HepG2 (cell line): ENCODE data around the gene PTH. TPM values are rescaled to one million over a fixed set of nuclear protein-coding genes. Genes with fewer than 3 reads are reported as not detected.

Experiments
- ARNT2 ChIP-seq: sonication (generic); formaldehyde crosslinking; IDR thresholded peaks from 2 replicates; pipeline ENCODE4 v1.8.0; 2022; ENCODE audit warnings: mild to moderate bottlenecking, low read depth, missing genetic modification reagents, moderate library complexity
- CHD2 ChIP-seq: IDR thresholded peaks from 2 replicates; pipeline ENCODE4 v1.6.1; 2011; ENCODE audit warnings: low read depth, low read length, improper control_type of control experiment
- HDAC2 ChIP-seq: sonication (generic); formaldehyde crosslinking; IDR thresholded peaks from 2 replicates; pipeline ENCODE4 v1.4.0; 2020; ENCODE audit warnings: missing genetic modification reagents
- HIVEP1 ChIP-seq: sonication (generic); formaldehyde crosslinking; IDR thresholded peaks from 2 replicates; pipeline ENCODE4 v1.4.0; 2020; ENCODE audit warnings: mild to moderate bottlenecking, missing genetic modification reagents
- KMT2A ChIP-seq: sonication (generic); formaldehyde crosslinking; IDR thresholded peaks from 2 replicates; pipeline ENCODE4 v1.4.0; 2020; ENCODE audit warnings: missing genetic modification reagents
- MAFK ChIP-seq, 2 experiments: IDR thresholded peaks in 1 of 2; conservative IDR thresholded peaks in 1 of 2; 2 replicates each; pipeline ENCODE4 v1.6.1; 2011; ENCODE audit warnings: improper control_type of control experiment in 2 of 2, low read length in 2 of 2
- MTF2 ChIP-seq: sonication (generic); formaldehyde crosslinking; IDR thresholded peaks from 2 replicates; pipeline ENCODE4 v1.5.0; 2020; ENCODE audit warnings: missing genetic modification reagents, borderline replicate concordance
- NR2F6 ChIP-seq, 2 experiments: IDR thresholded peaks; 2 replicates each; pipeline ENCODE4 v1.6.1; 2016; ENCODE audit warnings: antibody characterized with exemption in 1 of 2, mild to moderate bottlenecking in 1 of 2
- POLR2AphosphoS2 ChIP-seq: IDR thresholded peaks from 2 replicates; pipeline ENCODE4 v1.6.1; 2011; ENCODE audit warnings: low read depth, low read length, improper control_type of control experiment
- POLR2G ChIP-seq: fragments of 200-400 bp; formaldehyde crosslinking; IDR thresholded peaks from 2 replicates; pipeline ENCODE4 v1.6.1; 2018; ENCODE audit warnings: mild to moderate bottlenecking, low read depth, low read length, moderate library complexity
- RFXANK ChIP-seq: IDR thresholded peaks from 2 replicates; pipeline ENCODE4 v1.6.1; 2016
- RORA ChIP-seq: sonication (generic); formaldehyde crosslinking; IDR thresholded peaks from 2 replicates; pipeline ENCODE4 v1.5.0; 2020; ENCODE audit warnings: mild to moderate bottlenecking, missing genetic modification reagents, moderate library complexity
- SKI ChIP-seq: fragments of 450-650 bp; IDR thresholded peaks from one replicate; pipeline ENCODE4 v1.6.1; 2018; ENCODE audit warnings: mild to moderate bottlenecking; ENCODE audit not compliant: partially characterized antibody
- SRSF9 ChIP-seq: fragments of 200-400 bp; formaldehyde crosslinking; IDR thresholded peaks from 2 replicates; pipeline ENCODE4 v1.6.1; 2018; ENCODE audit warnings: borderline replicate concordance, mild to moderate bottlenecking, low read depth, low read length; ENCODE audit not compliant: insufficient read depth, poor library complexity, severe bottlenecking
- TARDBP ChIP-seq: sonication (generic); formaldehyde crosslinking; IDR thresholded peaks from 2 replicates; pipeline ENCODE4 v1.8.0; 2022; ENCODE audit warnings: mild to moderate bottlenecking, missing genetic modification reagents
- ZBTB3 ChIP-seq: sonication (generic); formaldehyde crosslinking; IDR thresholded peaks from 2 replicates; pipeline ENCODE4 v1.4.0; 2020; ENCODE audit warnings: low read depth, mild to moderate bottlenecking, moderate library complexity, missing genetic modification reagents, borderline replicate concordance
- ZFP37 ChIP-seq: sonication (generic); formaldehyde crosslinking; IDR thresholded peaks from 2 replicates; pipeline ENCODE4 v1.4.0; 2020; ENCODE audit warnings: missing genetic modification reagents, borderline replicate concordance
- ZFX ChIP-seq: sonication (generic); formaldehyde crosslinking; IDR thresholded peaks from 2 replicates; pipeline ENCODE4 v1.4.0; 2020; ENCODE audit warnings: mild to moderate bottlenecking, low read depth, missing genetic modification reagents, moderate library complexity
- ZNF264 ChIP-seq: sonication (generic); formaldehyde crosslinking; IDR thresholded peaks from 2 replicates; pipeline ENCODE4 v1.4.0; 2020; ENCODE audit warnings: missing genetic modification reagents
- ZNF33B ChIP-seq: sonication (generic); formaldehyde crosslinking; IDR thresholded peaks from 2 replicates; pipeline ENCODE4 v1.5.1; 2020; ENCODE audit warnings: mild to moderate bottlenecking, missing genetic modification reagents
- ZNF605 ChIP-seq: sonication (generic); formaldehyde crosslinking; IDR thresholded peaks from 2 replicates; pipeline ENCODE4 v1.8.0; 2022; ENCODE audit warnings: mild to moderate bottlenecking, missing genetic modification reagents
- ZNF614 ChIP-seq: IDR thresholded peaks from 2 replicates; pipeline ENCODE4 v1.6.1; 2018; ENCODE audit warnings: missing biosample characterization, missing genetic modification reagents, inconsistent platforms, borderline replicate concordance
- ZNF724P ChIP-seq: sonication (generic); formaldehyde crosslinking; IDR thresholded peaks from 2 replicates; pipeline ENCODE4 v1.8.0; 2022; ENCODE audit warnings: missing genetic modification reagents, borderline replicate concordance
- polyA plus RNA-seq, 8 experiments: library from polyadenylated mRNA; depleted of rRNA in 3 of 8; stranded (reverse) in 7 of 8; unstranded in 1 of 8; fragments of >200 nt; fragmentation: Illumina TruSeq in 4 of 8; extraction: Trizol in 4 of 8; gene quantifications; 2 replicates each; pipeline versions ENCODE4 v1.2.1 to v1.2.3, GENCODE V29; 2011 to 2016; ENCODE audit warnings: low read depth in 4 of 8, missing spikeins in 1 of 8, mixed read lengths in 1 of 8; ENCODE audit not compliant: insufficient read depth in 1 of 8
- total RNA-seq, 5 experiments: library from RNA; depleted of rRNA; stranded (reverse); fragments of >200 nt; fragmentation: Illumina TruSeq; extraction: Trizol; gene quantifications; 2 replicates each; pipeline ENCODE4 v1.2.3, GENCODE V29; 2016; ENCODE audit warnings: low read depth in 1 of 5
- TF ChIP-seq, protein P1 (sequence below): sonication (generic); formaldehyde crosslinking; IDR thresholded peaks from 2 replicates; pipeline ENCODE4 v1.5.0; 2020; ENCODE audit warnings: missing genetic modification reagents, mild to moderate bottlenecking, borderline replicate concordance
- TF ChIP-seq, protein P2 (sequence below): sonication (generic); formaldehyde crosslinking; IDR thresholded peaks from 2 replicates; pipeline ENCODE4 v1.4.0; 2020; ENCODE audit warnings: mild to moderate bottlenecking, missing genetic modification reagents
- TF ChIP-seq, protein P3 (sequence below): sonication (generic); formaldehyde crosslinking; IDR thresholded peaks from 2 replicates; pipeline ENCODE4 v1.8.1; 2023; ENCODE audit warnings: mild to moderate bottlenecking, missing genetic modification reagents
- TF ChIP-seq, protein P4 (sequence below): sonication (generic); formaldehyde crosslinking; IDR thresholded peaks from 2 replicates; pipeline ENCODE4 v1.4.0; 2020; ENCODE audit warnings: missing genetic modification reagents, borderline replicate concordance

Gene PTH
- total and polyA plus RNA-seq, 2 of the 13 experiments (the other 11 are each of a cell fraction or from before 2014, with no cell fraction given) = not detected

DNA sequence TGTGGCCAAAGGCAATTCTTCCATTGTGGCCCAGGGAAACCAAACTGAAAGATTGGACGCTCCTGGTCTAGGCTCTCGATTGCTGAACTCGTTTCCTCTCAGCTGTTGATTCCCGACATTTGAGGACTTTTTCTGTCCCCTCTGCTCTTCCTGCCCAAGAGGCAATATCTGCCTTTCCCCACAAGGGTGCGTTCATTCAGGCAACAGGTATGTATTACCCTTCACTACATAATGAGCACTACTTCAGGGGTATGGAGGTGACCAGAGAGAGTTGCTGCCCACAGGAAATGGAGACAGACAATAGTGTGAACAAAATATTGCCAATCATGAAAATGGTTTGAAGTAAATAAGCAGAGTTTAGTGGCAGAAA, 8.2 kb downstream of the PTH start (continued):
- TF ChIP-seq RORA (CRISPR knock-in tag) = no peak
- TF ChIP-seq, protein P1, sequence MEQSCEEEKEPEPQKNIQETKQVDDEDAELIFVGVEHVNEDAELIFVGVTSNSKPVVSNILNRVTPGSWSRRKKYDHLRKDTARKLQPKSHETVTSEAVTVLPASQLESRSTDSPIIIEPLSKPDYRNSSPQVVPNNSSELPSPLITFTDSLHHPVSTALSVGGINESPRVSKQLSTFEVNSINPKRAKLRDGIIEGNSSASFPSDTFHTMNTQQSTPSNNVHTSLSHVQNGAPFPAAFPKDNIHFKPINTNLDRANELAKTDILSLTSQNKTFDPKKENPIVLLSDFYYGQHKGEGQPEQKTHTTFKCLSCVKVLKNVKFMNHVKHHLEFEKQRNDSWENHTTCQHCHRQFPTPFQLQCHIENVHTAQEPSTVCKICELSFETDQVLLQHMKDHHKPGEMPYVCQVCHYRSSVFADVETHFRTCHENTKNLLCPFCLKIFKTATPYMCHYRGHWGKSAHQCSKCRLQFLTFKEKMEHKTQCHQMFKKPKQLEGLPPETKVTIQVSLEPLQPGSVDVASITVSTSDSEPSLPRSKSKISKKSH (CRISPR knock-in tag) = no peak
- 0 out of 2 replicates have a peak, but pooled peaks have one; percentile 8 for TF ChIP-seq ZNF33B
- TF ChIP-seq POLR2AphosphoS2 = no peak
- TF ChIP-seq MTF2 (CRISPR knock-in tag) = 0 out of 2 replicates have a peak, but pooled peaks have one; percentile 63
- TF ChIP-seq ZFX (CRISPR knock-in tag) = 0 out of 2 replicates have a peak, but pooled peaks have one; percentile 14
- TF ChIP-seq KMT2A = 0 out of 2 replicates have a peak, but pooled peaks have one; percentile 14
- no peak; the same call in 1 of the 2 replicates for TF ChIP-seq HDAC2 (CRISPR knock-in tag)
- TF ChIP-seq, protein P2, sequence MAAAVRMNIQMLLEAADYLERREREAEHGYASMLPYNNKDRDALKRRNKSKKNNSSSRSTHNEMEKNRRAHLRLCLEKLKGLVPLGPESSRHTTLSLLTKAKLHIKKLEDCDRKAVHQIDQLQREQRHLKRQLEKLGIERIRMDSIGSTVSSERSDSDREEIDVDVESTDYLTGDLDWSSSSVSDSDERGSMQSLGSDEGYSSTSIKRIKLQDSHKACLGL (CRISPR knock-in tag) = no peak
- no peak for TF ChIP-seq SRSF9
- TF ChIP-seq RFXANK (CRISPR knock-in tag) = no peak
- no peak for TF ChIP-seq MAFK (conservative IDR thresholded peaks at IDR 0.05 in 1 of 2, IDR thresholded peaks at IDR 0.05 in 1 of 2; ENCODE audit: low read length in 2 of 2)
- no peak for TF ChIP-seq CHD2
- TF ChIP-seq ZBTB3 (CRISPR knock-in tag) = no peak
- TF ChIP-seq, protein P3, sequence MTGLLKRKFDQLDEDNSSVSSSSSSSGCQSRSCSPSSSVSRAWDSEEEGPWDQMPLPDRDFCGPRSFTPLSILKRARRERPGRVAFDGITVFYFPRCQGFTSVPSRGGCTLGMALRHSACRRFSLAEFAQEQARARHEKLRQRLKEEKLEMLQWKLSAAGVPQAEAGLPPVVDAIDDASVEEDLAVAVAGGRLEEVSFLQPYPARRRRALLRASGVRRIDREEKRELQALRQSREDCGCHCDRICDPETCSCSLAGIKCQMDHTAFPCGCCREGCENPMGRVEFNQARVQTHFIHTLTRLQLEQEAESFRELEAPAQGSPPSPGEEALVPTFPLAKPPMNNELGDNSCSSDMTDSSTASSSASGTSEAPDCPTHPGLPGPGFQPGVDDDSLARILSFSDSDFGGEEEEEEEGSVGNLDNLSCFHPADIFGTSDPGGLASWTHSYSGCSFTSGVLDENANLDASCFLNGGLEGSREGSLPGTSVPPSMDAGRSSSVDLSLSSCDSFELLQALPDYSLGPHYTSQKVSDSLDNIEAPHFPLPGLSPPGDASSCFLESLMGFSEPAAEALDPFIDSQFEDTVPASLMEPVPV (CRISPR knock-in tag) = no peak
- no peak for TF ChIP-seq ZFP37 (CRISPR knock-in tag)
- TF ChIP-seq TARDBP (CRISPR knock-in tag) = 0 out of 2 replicates have a peak, but pooled peaks have one; percentile 11
- no peak for TF ChIP-seq POLR2G
- 0 out of 2 replicates have a peak, but pooled peaks have one; percentile 2 for TF ChIP-seq ZNF614 (CRISPR knock-in tag)
- TF ChIP-seq ZNF605 (CRISPR knock-in tag) = 0 out of 2 replicates have a peak, but pooled peaks have one; percentile 36
- TF ChIP-seq, protein P4, sequence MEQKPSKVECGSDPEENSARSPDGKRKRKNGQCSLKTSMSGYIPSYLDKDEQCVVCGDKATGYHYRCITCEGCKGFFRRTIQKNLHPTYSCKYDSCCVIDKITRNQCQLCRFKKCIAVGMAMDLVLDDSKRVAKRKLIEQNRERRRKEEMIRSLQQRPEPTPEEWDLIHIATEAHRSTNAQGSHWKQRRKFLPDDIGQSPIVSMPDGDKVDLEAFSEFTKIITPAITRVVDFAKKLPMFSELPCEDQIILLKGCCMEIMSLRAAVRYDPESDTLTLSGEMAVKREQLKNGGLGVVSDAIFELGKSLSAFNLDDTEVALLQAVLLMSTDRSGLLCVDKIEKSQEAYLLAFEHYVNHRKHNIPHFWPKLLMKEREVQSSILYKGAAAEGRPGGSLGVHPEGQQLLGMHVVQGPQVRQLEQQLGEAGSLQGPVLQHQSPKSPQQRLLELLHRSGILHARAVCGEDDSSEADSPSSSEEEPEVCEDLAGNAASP (CRISPR knock-in tag) = no peak
- TF ChIP-seq ZNF264 = no peak
- no peak for TF ChIP-seq HIVEP1 (CRISPR knock-in tag)
- 0 out of 2 replicates have a peak, but pooled peaks have one; percentile 25 for TF ChIP-seq ZNF724P (CRISPR knock-in tag)
- TF ChIP-seq ARNT2 = 0 out of 2 replicates have a peak, but pooled peaks have one; percentile 21
- no peak for TF ChIP-seq NR2F6 (IDR thresholded peaks at IDR 0.05)
- no peak for TF ChIP-seq NR2F6 (CRISPR knock-in tag; IDR thresholded peaks at IDR 0.05)
- no peak for TF ChIP-seq SKI
